ENCODE data around the gene ZNF652. TPM values are rescaled to one million over a fixed set of nuclear protein-coding genes. Genes with fewer than 3 reads are reported as not detected.

The ZNF652 gene
- total RNA-seq, 4 donors from 2014 or later, result 56.0 to 124 (median 92.2) TPM

- no peak for ATAC-seq
- peaks cover 0 to 9% (median 0%) of the 10 kb centered on the region in 3 donors for H3K4me1 ChIP-seq
- no peaks in the 10 kb centered on the region for H3K36me3 ChIP-seq
- no peak overlapping the region for H3K27ac ChIP-seq
- no peak overlapping the region for H3K4me3 ChIP-seq
- no peaks in the 10 kb centered on the region for H3K9me3 ChIP-seq
- H3K27me3 ChIP-seq, result peaks cover 34% of the 10 kb centered on the region
- TF ChIP-seq CTCF (IDR thresholded peaks at IDR 0.05), result no peak
- TF ChIP-seq POLR2AphosphoS5 (IDR thresholded peaks at IDR 0.05), result no peak
- no peak for TF ChIP-seq EP300 (IDR thresholded peaks at IDR 0.05)
- TF ChIP-seq POLR2A (IDR thresholded peaks at IDR 0.05), result no peak
- 91 to 95% methylated on average over 6 to 7 of the region's 7 CpGs for WGBS, 2 donors (ENCODE audit: low coverage in 1 of 2)
Measured at GRCh38 chr17:49247944-49248343, 114.1 kb downstream of the ZNF652 start.

GRCh38 chr17:49244839-49245238 is 117.2 kb downstream of the ZNF652 start:
- no peak overlapping the region for H3K4me3 ChIP-seq
- WGBS, 2 donors (ENCODE audit: low coverage in 1 of 2), result 94 to 100% methylated on average over 2 of the region's 4 CpGs
- H3K27ac ChIP-seq, result no peak overlapping the region
- ATAC-seq, result no peak
- H3K27me3 ChIP-seq, result peaks cover 34% of the 10 kb centered on the region
- H3K9me3 ChIP-seq, result no peaks in the 10 kb centered on the region
- TF ChIP-seq EP300 (IDR thresholded peaks at IDR 0.05) (no peak), POLR2A (IDR thresholded peaks at IDR 0.05) (no peak), CTCF (IDR thresholded peaks at IDR 0.05) (no peak), POLR2AphosphoS5 (IDR thresholded peaks at IDR 0.05) (no peak)
- no peaks in the 10 kb centered on the region for H3K36me3 ChIP-seq
- peaks cover 0 to 9% (median 0%) of the 10 kb centered on the region in 3 donors for H3K4me1 ChIP-seq

Small RNAs within 50 kb of the gene (small RNA-seq; reads per million reads assigned to genes)
- 0 reads per million in 4 donors for gene MIR6129

Other genes with a start within 250 kb of the ZNF652 start
- gene B4GALNT2, start 229.5 kb downstream of the ZNF652 start, total RNA-seq, result not detected
- 1 to 10 TPM in 2 of 4 donors, not detected in 2; 1.2 TPM for gene GNGT2, start 151.7 kb downstream of the ZNF652 start, total RNA-seq
- gene ABI3, start 151.5 kb downstream of the ZNF652 start, total RNA-seq, result 1 to 10 TPM; 1.1 to 6.6 (median 5.0) TPM
- gene PHOSPHO1, start 131.5 kb downstream of the ZNF652 start, total RNA-seq, result under 1 TPM in 3 of 4 donors, not detected in 1; 0.13 to 0.92 (median 0.39) TPM
- 100 to 1,000 TPM in 3 of 4 donors, 10 to 100 TPM in 1; 98.7 to 108 (median 102) TPM for gene PHB1, start 52.6 kb upstream of the ZNF652 start, total RNA-seq
- 10 to 100 TPM; 10.6 to 21.3 (median 16.1) TPM for gene NGFR, start 133.0 kb upstream of the ZNF652 start, total RNA-seq
- 10 to 100 TPM; 24.4 to 26.4 (median 25.0) TPM for gene NXPH3, start 213.6 kb upstream of the ZNF652 start, total RNA-seq